Renal cortex interstitium (tissue), 11 donors: ENCODE results near the gene SH3RF3. TPM values are rescaled to one million over a fixed set of nuclear protein-coding genes. Genes with fewer than 3 reads are reported as not detected.

Experiments used
- DNase-seq, 11 donors: peaks; one replicate each; pipeline ENCODE4 v3.0.0-alpha.2; 2013; ENCODE audit warnings: low read depth in 9 of 11, low spot score in 4 of 11; ENCODE audit errors: extremely low read depth in 1 of 11
- polyA plus RNA-seq, 3 donors: library from polyadenylated mRNA; unstranded; fragments of 120-200 nt; gene quantifications; one replicate each; pipeline ENCODE4 v1.2.1, GENCODE V29; 2013; ENCODE audit not compliant: insufficient read length in 3 of 3

Gene SH3RF3
- polyA plus RNA-seq, 3 donors, result 4.2 to 5.8 (median 5.2) TPM

- DNase-seq, result no peak
Observed at GRCh38 chr2:109369671-109370191, 240.7 kb downstream of the SH3RF3 start.

- DNase-seq, result no peak
Observed at GRCh38 chr2:109370399-109371035, 241.5 kb downstream of the SH3RF3 start.

GRCh38 chr2:109371481-109372170, 242.6 kb downstream of the SH3RF3 start:
- DNase-seq, result no peak

- no peak for DNase-seq
Observed at GRCh38 chr2:109372171-109372568, 243.2 kb downstream of the SH3RF3 start.

GRCh38 chr2:109372614-109373013, 243.6 kb downstream of the SH3RF3 start:
- DNase-seq, result no peak

GRCh38 chr2:109373791-109374547, 245.0 kb downstream of the SH3RF3 start:
- no peak for DNase-seq

GRCh38 chr2:109374548-109375130, 245.6 kb downstream of the SH3RF3 start:
- no peak for DNase-seq

GRCh38 chr2:109375131-109375561, 246.1 kb downstream of the SH3RF3 start:
- DNase-seq, result no peak

GRCh38 chr2:109375656-109376055, 246.7 kb downstream of the SH3RF3 start:
- no peak for DNase-seq

- DNase-seq, result no peak
Observed at GRCh38 chr2:109376115-109376514, 247.1 kb downstream of the SH3RF3 start.

GRCh38 chr2:109376796-109377495, 247.9 kb downstream of the SH3RF3 start:
- DNase-seq, result no peak

- no peak for DNase-seq
Observed at GRCh38 chr2:109377976-109378375, 249.0 kb downstream of the SH3RF3 start.

- DNase-seq, result no peak
Observed at GRCh38 chr2:109378682-109379081, 249.7 kb downstream of the SH3RF3 start.

- DNase-seq, result no peak
Observed at GRCh38 chr2:109379507-109379906, 250.5 kb downstream of the SH3RF3 start.

GRCh38 chr2:109380502-109381326, 251.7 kb downstream of the SH3RF3 start:
- DNase-seq, result no peak

GRCh38 chr2:109381327-109381820, 252.4 kb downstream of the SH3RF3 start:
- no peak for DNase-seq

GRCh38 chr2:109382226-109382895, 253.4 kb downstream of the SH3RF3 start:
- no peak for DNase-seq
